Omental fat pad (tissue), 4 donors: ENCODE data around the gene COL4A1. TPM values are rescaled to one million over a fixed set of nuclear protein-coding genes. Genes with fewer than 3 reads are reported as not detected.

ENCODE experiments used
- ATAC-seq: fragments of 150-250 bp; one replicate; pipeline ENCODE4 v1.9.1; 2016; ENCODE audit warnings: mild to moderate bottlenecking, moderate library complexity; ENCODE audit not compliant: low FRiP score
- DNase-seq: peaks from one replicate; pipeline ENCODE4 v3.0.0-alpha.2; 2019; ENCODE audit warnings: low spot score
- CTCF ChIP-seq, 3 donors: fragments of 450-650 bp; IDR thresholded peaks; one replicate each; pipeline ENCODE4 v1.5.1; 2016 to 2017; ENCODE audit warnings: antibody characterized with exemption in 3 of 3, mild to moderate bottlenecking in 3 of 3, moderate library complexity in 2 of 3
- total RNA-seq, 4 donors: library from RNA; depleted of rRNA; stranded (reverse); fragments of >200 nt; gene quantifications; one replicate each; pipeline ENCODE4 v1.1.0, GENCODE V29; 2016

COL4A1 gene
- total RNA-seq, 4 donors from 2014 or later: 611 to 1,113 (median 995) TPM

DNA sequence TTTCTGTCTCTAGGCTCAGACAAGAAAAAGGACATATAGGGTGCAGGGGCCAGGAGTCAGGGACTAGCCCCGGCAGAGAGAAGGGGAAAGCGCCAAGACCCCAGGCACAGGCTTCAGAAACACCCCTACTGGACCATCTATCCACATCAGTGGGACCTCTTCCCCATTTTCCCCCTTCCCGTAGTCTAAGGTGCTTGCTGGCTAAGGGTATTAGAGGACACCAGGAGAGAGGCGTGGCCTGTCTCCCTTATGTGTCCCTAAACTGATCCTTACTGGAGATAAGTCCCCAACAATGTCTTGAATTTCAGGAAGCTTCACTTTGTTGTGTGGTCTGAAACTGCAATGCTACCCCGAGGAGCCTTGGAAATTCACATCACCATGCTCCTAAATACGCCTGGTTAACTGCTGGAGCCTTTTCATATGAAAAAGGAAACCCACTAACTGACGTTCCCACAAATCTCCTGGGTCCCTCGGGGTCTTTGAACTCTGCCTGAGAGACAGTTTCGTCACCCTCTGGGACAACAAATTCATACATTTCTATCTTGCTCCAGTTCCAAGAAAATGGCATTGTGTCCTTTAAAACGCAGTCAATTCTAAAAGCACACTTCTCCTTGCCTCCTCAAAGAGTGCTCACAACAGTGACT is 197.7 kb downstream of the COL4A1 start:
- no peak for ATAC-seq
- no peak for DNase-seq
- TF ChIP-seq CTCF (IDR thresholded peaks at IDR 0.05): no peak

- ATAC-seq (peak; percentile 80), DNase-seq (no peak)
- peak in 1 of 3 donors; percentile 30 for TF ChIP-seq CTCF (IDR thresholded peaks at IDR 0.05)
Measured at GRCh38 chr13:110108348-110109139, 198.4 kb downstream of the COL4A1 start.

DNA sequence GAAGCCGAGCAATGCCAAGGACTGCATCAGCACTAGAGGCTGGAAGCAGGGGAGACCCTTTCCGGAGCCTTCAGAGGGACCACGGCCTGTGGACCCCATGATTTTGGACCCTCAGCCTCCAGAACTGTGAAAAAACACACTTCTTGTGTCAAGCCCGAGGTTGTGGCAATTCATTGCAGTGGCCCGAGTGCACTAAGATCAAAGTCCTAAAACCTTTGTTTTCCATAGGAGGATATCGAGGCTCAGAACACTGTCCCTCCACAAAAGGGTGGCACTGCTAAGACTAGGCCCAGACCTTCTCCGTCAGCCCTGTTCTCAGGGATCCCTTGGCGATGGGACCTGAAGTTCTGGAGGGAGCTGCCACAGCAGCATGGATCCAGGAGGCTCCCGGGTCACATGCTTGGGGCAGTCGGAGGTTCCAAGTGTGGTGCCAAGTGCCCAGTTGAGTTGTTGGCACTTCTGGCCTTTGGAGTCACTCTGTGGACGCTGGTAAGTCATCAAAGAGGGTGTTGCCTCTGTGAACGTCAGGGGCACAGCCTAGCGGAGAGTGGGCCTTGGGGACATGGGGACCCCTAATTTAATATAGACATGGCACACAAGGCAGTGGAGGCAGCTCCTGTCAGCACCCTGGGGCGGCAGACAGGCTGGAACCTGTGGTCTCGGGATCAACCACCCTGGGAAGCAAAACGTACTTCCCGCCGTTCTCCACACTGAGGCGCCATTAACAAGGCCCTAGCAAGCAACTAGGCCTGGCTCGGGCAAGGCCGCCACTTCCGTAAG is 199.2 kb downstream of the COL4A1 start:
- DNase-seq: no peak
- TF ChIP-seq CTCF (IDR thresholded peaks at IDR 0.05): no peak
- ATAC-seq: no peak

- ATAC-seq: no peak
- no peak for DNase-seq
- no peak for TF ChIP-seq CTCF (IDR thresholded peaks at IDR 0.05)
Measured at GRCh38 chr13:110106726-110107125, 200.2 kb downstream of the COL4A1 start.

- DNase-seq (no peak), ATAC-seq (no peak)
- TF ChIP-seq CTCF (IDR thresholded peaks at IDR 0.05): no peak
Measured at GRCh38 chr13:110105136-110105535, 201.8 kb downstream of the COL4A1 start.

GRCh38 chr13:110103534-110103933 is 203.4 kb downstream of the COL4A1 start:
- TF ChIP-seq CTCF (IDR thresholded peaks at IDR 0.05): no peak
- no peak for DNase-seq
- ATAC-seq: peak; percentile 39
